OCI-LY7 (cell line): ENCODE data around the gene PPM1B.

Source experiments
- EZH2phosphoT487 ChIP-seq: fragments of 200-600 bp; sonication (generic); IDR thresholded peaks from 2 replicates; pipeline ENCODE4 v1.6.1; 2018; ENCODE audit warnings: low read depth, borderline replicate concordance, mild to moderate bottlenecking, mixed run types, antibody characterized with exemption, low read length, moderate library complexity, mixed read lengths
- TF ChIP-seq, protein P1 (sequence below): fragments of 200-600 bp; sonication (generic); conservative IDR thresholded peaks from 2 replicates; pipeline ENCODE4 v1.5.1; 2014; ENCODE audit warnings: mild to moderate bottlenecking, antibody characterized with exemption, low read length, moderate library complexity, mixed read lengths

DNA sequence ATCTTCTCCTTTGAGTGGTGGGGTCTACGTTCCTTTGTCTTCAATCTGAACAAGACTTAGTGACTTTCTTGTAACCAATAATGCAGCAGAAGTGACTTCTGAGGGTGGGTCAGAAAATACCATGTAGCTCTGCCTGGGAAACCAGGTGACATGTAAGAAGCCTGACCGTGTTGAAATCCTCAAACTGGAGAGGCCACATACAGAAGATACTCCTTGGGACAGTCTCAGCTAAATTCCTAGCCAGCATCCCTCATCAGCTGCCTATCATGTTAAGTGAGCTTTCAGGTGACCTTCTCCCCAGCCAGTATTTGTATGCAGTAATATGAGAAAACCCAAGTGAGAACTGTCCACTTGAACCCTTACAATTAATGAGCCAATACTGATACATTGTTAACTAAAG lies 27.0 kb downstream of the PPM1B start:
- TF ChIP-seq, protein P1, sequence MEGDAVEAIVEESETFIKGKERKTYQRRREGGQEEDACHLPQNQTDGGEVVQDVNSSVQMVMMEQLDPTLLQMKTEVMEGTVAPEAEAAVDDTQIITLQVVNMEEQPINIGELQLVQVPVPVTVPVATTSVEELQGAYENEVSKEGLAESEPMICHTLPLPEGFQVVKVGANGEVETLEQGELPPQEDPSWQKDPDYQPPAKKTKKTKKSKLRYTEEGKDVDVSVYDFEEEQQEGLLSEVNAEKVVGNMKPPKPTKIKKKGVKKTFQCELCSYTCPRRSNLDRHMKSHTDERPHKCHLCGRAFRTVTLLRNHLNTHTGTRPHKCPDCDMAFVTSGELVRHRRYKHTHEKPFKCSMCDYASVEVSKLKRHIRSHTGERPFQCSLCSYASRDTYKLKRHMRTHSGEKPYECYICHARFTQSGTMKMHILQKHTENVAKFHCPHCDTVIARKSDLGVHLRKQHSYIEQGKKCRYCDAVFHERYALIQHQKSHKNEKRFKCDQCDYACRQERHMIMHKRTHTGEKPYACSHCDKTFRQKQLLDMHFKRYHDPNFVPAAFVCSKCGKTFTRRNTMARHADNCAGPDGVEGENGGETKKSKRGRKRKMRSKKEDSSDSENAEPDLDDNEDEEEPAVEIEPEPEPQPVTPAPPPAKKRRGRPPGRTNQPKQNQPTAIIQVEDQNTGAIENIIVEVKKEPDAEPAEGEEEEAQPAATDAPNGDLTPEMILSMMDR = no peak
- TF ChIP-seq EZH2phosphoT487 = no peak
